Loucy (cell line): ENCODE measurements around the gene MSN.

Experiments
- H2AFZ ChIP-seq: fragments of 200-600 bp; sonication (generic); 2 replicates; pipeline ENCODE4 v1.6.0; 2016; ENCODE audit warnings: antibody characterized with exemption, mild to moderate bottlenecking, low read length, moderate library complexity
- H3F3A ChIP-seq: fragments of 200-600 bp; 2 replicates; pipeline ENCODE4 v1.6.0; 2016; ENCODE audit warnings: antibody characterized with exemption, low read depth, mild to moderate bottlenecking
- H3K27me3 ChIP-seq: fragments of 200-600 bp; sonication (generic); 2 replicates; pipeline ENCODE4 v1.6.1; 2014; ENCODE audit warnings: low read length, mild to moderate bottlenecking; ENCODE audit not compliant: insufficient read depth, poor library complexity, severe bottlenecking
- H3K36me3 ChIP-seq: fragments of 200-600 bp; sonication (generic); 2 replicates; pipeline ENCODE4 v1.6.1; 2016; ENCODE audit warnings: low read length; ENCODE audit not compliant: insufficient read depth
- H3K4me1 ChIP-seq: fragments of 200-600 bp; sonication (generic); 2 replicates; pipeline ENCODE4 v1.5.1; 2014; ENCODE audit warnings: low read length, mild to moderate bottlenecking; ENCODE audit not compliant: insufficient read depth, poor library complexity, severe bottlenecking
- H3K4me2 ChIP-seq: fragments of 200-600 bp; sonication (generic); 2 replicates; pipeline ENCODE4 v1.6.0; 2014; ENCODE audit warnings: antibody characterized with exemption, low read length, low read depth, mild to moderate bottlenecking; ENCODE audit not compliant: poor library complexity, severe bottlenecking
- H3K4me3 ChIP-seq: fragments of 200-600 bp; sonication (generic); 2 replicates; pipeline ENCODE4 v1.5.1; 2014; ENCODE audit warnings: low read length, mild to moderate bottlenecking, mixed read lengths; ENCODE audit not compliant: poor library complexity, severe bottlenecking
- H3K79me2 ChIP-seq: fragments of 200-600 bp; sonication (generic); 2 replicates; pipeline ENCODE4 v1.6.1; 2014; ENCODE audit warnings: low read length; ENCODE audit not compliant: insufficient read depth
- H3K9ac ChIP-seq: fragments of 200-600 bp; sonication (generic); 2 replicates; pipeline ENCODE4 v1.6.0; 2014; ENCODE audit warnings: mild to moderate bottlenecking, low read depth, low read length, moderate library complexity; ENCODE audit not compliant: poor library complexity, severe bottlenecking
- H3K9me2 ChIP-seq: fragments of 200-600 bp; sonication (generic); replicated peaks from 2 replicates; pipeline ENCODE4 v1.6.1; 2016; ENCODE audit warnings: low read depth, low read length, mixed read lengths
- H3K9me3 ChIP-seq: fragments of 200-600 bp; sonication (generic); 2 replicates; pipeline ENCODE4 v1.6.1; 2014; ENCODE audit warnings: mild to moderate bottlenecking, antibody characterized with exemption, low read length, low read depth; ENCODE audit not compliant: insufficient read depth
- H4K20me1 ChIP-seq: fragments of 200-600 bp; sonication (generic); 2 replicates; pipeline ENCODE4 v1.6.0; 2014; ENCODE audit warnings: antibody characterized with exemption, low read length, mild to moderate bottlenecking; ENCODE audit not compliant: insufficient read depth, poor library complexity, severe bottlenecking
- EZH2phosphoT487 ChIP-seq: fragments of 200-600 bp; IDR thresholded peaks from 2 replicates; pipeline ENCODE4 v1.6.1; 2018; ENCODE audit warnings: antibody characterized with exemption, mild to moderate bottlenecking, moderate library complexity, borderline replicate concordance
- TF ChIP-seq, protein P1 (sequence below): fragments of 200-600 bp; sonication (generic); conservative IDR thresholded peaks from 2 replicates; pipeline ENCODE4 v1.5.1; 2014; ENCODE audit warnings: mild to moderate bottlenecking, antibody characterized with exemption, low read length

Gene MSN

DNA sequence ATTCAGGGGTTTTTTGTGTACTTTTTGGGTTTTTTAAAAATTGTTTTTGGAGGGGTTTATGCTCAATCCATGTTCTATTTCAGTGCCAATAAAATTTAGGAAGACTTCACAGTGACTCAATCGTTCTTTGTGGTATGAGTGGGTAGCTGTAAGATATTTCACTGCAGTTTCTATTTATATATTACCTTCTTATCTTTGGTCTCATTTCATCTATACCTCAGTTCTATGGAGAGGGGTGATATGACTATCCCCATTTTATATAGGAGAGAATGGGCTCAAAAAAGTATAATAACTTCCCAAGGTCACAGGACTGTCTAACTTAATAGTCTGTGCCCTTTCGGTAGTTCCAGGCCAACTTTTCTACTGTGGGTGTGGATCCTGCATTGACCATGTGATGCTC is 74.4 kb downstream of the MSN start:
- no peak overlapping the region for H2AFZ ChIP-seq
- H3K9me2 ChIP-seq = no peaks in the 10 kb centered on the region
- TF ChIP-seq, protein P1, sequence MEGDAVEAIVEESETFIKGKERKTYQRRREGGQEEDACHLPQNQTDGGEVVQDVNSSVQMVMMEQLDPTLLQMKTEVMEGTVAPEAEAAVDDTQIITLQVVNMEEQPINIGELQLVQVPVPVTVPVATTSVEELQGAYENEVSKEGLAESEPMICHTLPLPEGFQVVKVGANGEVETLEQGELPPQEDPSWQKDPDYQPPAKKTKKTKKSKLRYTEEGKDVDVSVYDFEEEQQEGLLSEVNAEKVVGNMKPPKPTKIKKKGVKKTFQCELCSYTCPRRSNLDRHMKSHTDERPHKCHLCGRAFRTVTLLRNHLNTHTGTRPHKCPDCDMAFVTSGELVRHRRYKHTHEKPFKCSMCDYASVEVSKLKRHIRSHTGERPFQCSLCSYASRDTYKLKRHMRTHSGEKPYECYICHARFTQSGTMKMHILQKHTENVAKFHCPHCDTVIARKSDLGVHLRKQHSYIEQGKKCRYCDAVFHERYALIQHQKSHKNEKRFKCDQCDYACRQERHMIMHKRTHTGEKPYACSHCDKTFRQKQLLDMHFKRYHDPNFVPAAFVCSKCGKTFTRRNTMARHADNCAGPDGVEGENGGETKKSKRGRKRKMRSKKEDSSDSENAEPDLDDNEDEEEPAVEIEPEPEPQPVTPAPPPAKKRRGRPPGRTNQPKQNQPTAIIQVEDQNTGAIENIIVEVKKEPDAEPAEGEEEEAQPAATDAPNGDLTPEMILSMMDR = no peak
- TF ChIP-seq EZH2phosphoT487 = no peak
- H3K27me3 ChIP-seq = no peaks in the 10 kb centered on the region
- no peaks in the 10 kb centered on the region for H3F3A ChIP-seq
- H3K4me1 ChIP-seq = peaks cover 7% of the 10 kb centered on the region
- no peaks in the 10 kb centered on the region for H3K79me2 ChIP-seq
- H3K4me3 ChIP-seq = no peak overlapping the region
- H3K4me2 ChIP-seq = no peak overlapping the region
- no peak overlapping the region for H3K9ac ChIP-seq
- no peaks in the 10 kb centered on the region for H3K9me3 ChIP-seq
- peaks cover 57% of the 10 kb centered on the region; the same call in 1 of the 2 replicates for H3K36me3 ChIP-seq
- H4K20me1 ChIP-seq = no peaks in the 10 kb centered on the region

DNA sequence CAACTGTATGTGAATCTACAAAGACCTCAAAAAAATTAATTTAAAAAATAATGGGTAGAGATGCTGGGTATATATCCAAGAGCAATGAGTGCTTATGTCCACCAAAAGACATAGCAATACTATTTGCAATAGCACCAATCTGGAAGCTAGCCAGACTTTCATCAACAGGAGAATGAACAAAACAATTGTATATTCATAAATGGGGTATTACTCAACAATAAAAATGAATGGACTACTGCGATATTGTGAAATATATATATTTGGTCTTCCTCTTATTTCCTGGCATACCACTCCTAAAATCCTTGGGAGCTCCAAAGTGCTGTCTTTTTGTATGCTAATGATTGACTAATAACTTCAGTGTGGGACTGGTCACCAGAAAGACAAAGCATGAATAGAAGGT is 77.5 kb downstream of the MSN start:
- H3K4me2 ChIP-seq = no peak overlapping the region
- peaks cover 25% of the 10 kb centered on the region; the same call in 1 of the 2 replicates for H3K36me3 ChIP-seq
- H4K20me1 ChIP-seq = no peaks in the 10 kb centered on the region
- no peak for TF ChIP-seq EZH2phosphoT487
- TF ChIP-seq, protein P1 = no peak
- no peak overlapping the region for H2AFZ ChIP-seq
- H3K9me3 ChIP-seq = no peaks in the 10 kb centered on the region
- H3K79me2 ChIP-seq = no peaks in the 10 kb centered on the region
- peaks cover 26% of the 10 kb centered on the region for H3K4me1 ChIP-seq
- H3K27me3 ChIP-seq = no peaks in the 10 kb centered on the region
- H3K9ac ChIP-seq = no peak overlapping the region
- H3F3A ChIP-seq = peaks cover 3% of the 10 kb centered on the region; the same call in 1 of the 2 replicates
- H3K4me3 ChIP-seq = no peak overlapping the region
- H3K9me2 ChIP-seq = no peaks in the 10 kb centered on the region

DNA sequence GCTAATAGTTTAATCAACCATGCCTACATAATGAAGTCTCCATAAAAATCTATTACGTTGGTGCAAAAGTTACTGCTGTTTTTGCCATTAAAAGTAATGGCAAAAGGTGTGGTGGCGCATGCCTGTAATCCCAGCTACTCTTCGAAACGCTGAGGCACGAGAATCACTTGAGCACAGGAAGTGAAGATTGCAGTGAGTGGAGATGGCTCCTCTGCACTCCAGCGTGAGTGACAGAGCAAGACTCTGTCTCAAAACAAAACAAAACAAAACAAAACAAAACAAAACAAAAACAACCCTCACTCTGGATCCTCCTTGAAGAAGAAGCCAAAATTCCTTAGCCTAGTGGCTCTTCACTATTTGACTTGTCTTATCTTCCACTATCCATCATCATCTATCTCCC is 78.0 kb downstream of the MSN start:
- TF ChIP-seq, protein P1 = no peak
- no peak for TF ChIP-seq EZH2phosphoT487
- H3K9ac ChIP-seq = peak overlapping the region; percentile 17

More for the DNA sequence above, 78.0 kb downstream of the MSN start:
- H4K20me1 ChIP-seq = no peaks in the 10 kb centered on the region
- H3F3A ChIP-seq = peaks cover 5% of the 10 kb centered on the region; the same call in 1 of the 2 replicates
- no peaks in the 10 kb centered on the region for H3K27me3 ChIP-seq
- peaks cover 21% of the 10 kb centered on the region; the same call in 1 of the 2 replicates for H3K36me3 ChIP-seq
- H3K9me2 ChIP-seq = no peaks in the 10 kb centered on the region
- H3K79me2 ChIP-seq = no peaks in the 10 kb centered on the region
- peaks cover 30% of the 10 kb centered on the region for H3K4me1 ChIP-seq
- H3K4me3 ChIP-seq = no peak overlapping the region
- no peak overlapping the region for H2AFZ ChIP-seq
- no peak overlapping the region for H3K4me2 ChIP-seq
- no peaks in the 10 kb centered on the region for H3K9me3 ChIP-seq
